Measurements from ENCODE around the gene TMEM238.

The TMEM238 gene

GRCh38 chr19:55368106-55368505, 16.0 kb downstream of the TMEM238 start:
- no peak for TF ChIP-seq CTCF (IDR thresholded peaks at IDR 0.05; ENCODE audit: low read depth, low read length)
- H3K4me3 ChIP-seq (ENCODE audit: low read depth, low read length), result peak overlapping the region; percentile 86; the same call in 1 of the 2 replicates

- no peak for TF ChIP-seq CTCF (IDR thresholded peaks at IDR 0.05; ENCODE audit: low read depth, low read length)
- H3K4me3 ChIP-seq (ENCODE audit: low read depth, low read length), result no peak overlapping the region
These were observed 17.3 kb downstream of the TMEM238 start for GRCh38 chr19:55366790-55367189.

GRCh38 chr19:55365964-55366363, 18.1 kb downstream of the TMEM238 start:
- H3K4me3 ChIP-seq (ENCODE audit: low read depth, low read length), result no peak overlapping the region
- no peak for TF ChIP-seq CTCF (IDR thresholded peaks at IDR 0.05; ENCODE audit: low read depth, low read length)

- TF ChIP-seq CTCF (IDR thresholded peaks at IDR 0.05; ENCODE audit: low read depth, low read length), result no peak
- no peak overlapping the region for H3K4me3 ChIP-seq (ENCODE audit: low read depth, low read length)
These were observed 18.8 kb downstream of the TMEM238 start for GRCh38 chr19:55365245-55365644.

- no peak within 1 kb of the TSS for H3K4me3 ChIP-seq (ENCODE audit: low read depth, low read length)
- no peak for TF ChIP-seq CTCF (IDR thresholded peaks at IDR 0.05; ENCODE audit: low read depth, low read length)
These were observed 20.9 kb downstream of the TMEM238 start, which contains the start of gene GARIN5B for GRCh38 chr19:55362990-55363716. Gene GARIN5B, minus strand, starts transcription at chr19:55363260. Its CDS starts 194 bp downstream, at chr19:55363066.

GRCh38 chr19:55362174-55362989, 21.7 kb downstream of the TMEM238 start:
- no peak for TF ChIP-seq CTCF (IDR thresholded peaks at IDR 0.05; ENCODE audit: low read depth, low read length)
- H3K4me3 ChIP-seq (ENCODE audit: low read depth, low read length), result no peak overlapping the region

GRCh38 chr19:55360902-55361301, 23.2 kb downstream of the TMEM238 start:
- TF ChIP-seq CTCF (IDR thresholded peaks at IDR 0.05; ENCODE audit: low read depth, low read length), result no peak
- no peak overlapping the region for H3K4me3 ChIP-seq (ENCODE audit: low read depth, low read length)

Data from WI38 (cell line).